Mesenchymal stem cell (in vitro differentiated cells and primary cell): ENCODE data around the gene DIRAS1.

Experiments
- DNase-seq: peaks from one replicate; pipeline ENCODE4 v3.0.0-alpha.2; 2013
- H2AFZ ChIP-seq: one replicate; pipeline ENCODE4 v1.6.1; 2013; ENCODE audit warnings: low read depth, mild to moderate bottlenecking, control low read depth, inconsistent platforms, low read length, moderate library complexity
- H2AK5ac ChIP-seq: 2 replicates; pipeline ENCODE4 v1.6.1; 2013; ENCODE audit warnings: low read length, moderate library complexity, mild to moderate bottlenecking, inconsistent platforms; ENCODE audit not compliant: severe bottlenecking
- H2BK120ac ChIP-seq: one replicate; pipeline ENCODE4 v1.6.1; 2013; ENCODE audit warnings: low read depth, mild to moderate bottlenecking, inconsistent platforms, low read length, moderate library complexity
- H2BK12ac ChIP-seq, 2 experiments: one replicate each; pipeline ENCODE4 v1.6.1; 2013; ENCODE audit warnings: inconsistent platforms in 2 of 2, low read length in 2 of 2, mild to moderate bottlenecking in 2 of 2, moderate library complexity in 2 of 2, control low read depth in 1 of 2
- H2BK15ac ChIP-seq: one replicate; pipeline ENCODE4 v1.6.1; 2013; ENCODE audit warnings: mild to moderate bottlenecking, low read depth, inconsistent platforms; ENCODE audit not compliant: poor library complexity, severe bottlenecking
- H2BK5ac ChIP-seq: 2 replicates; pipeline ENCODE4 v1.6.1; 2013; ENCODE audit warnings: low read depth, mild to moderate bottlenecking, low read length, control low read depth, inconsistent platforms; ENCODE audit not compliant: poor library complexity, severe bottlenecking
- H3K14ac ChIP-seq, 2 experiments: one replicate each; pipeline ENCODE4 v1.6.1; 2013; ENCODE audit warnings: inconsistent platforms in 2 of 2, low read length in 2 of 2, control low read depth in 1 of 2, mild to moderate bottlenecking in 1 of 2, moderate library complexity in 1 of 2
- H3K18ac ChIP-seq, 2 experiments: one replicate each; pipeline ENCODE4 v1.6.1; 2013; ENCODE audit warnings: inconsistent platforms in 2 of 2, low read length in 2 of 2, control low read depth in 1 of 2, low read depth in 1 of 2, mild to moderate bottlenecking in 1 of 2
- H3K23ac ChIP-seq, 2 experiments: one replicate each; pipeline ENCODE4 v1.6.1; 2013; ENCODE audit warnings: inconsistent platforms in 2 of 2, low read length in 2 of 2, mild to moderate bottlenecking in 2 of 2, moderate library complexity in 2 of 2, control low read depth in 1 of 2
- H3K27ac ChIP-seq: 2 replicates; pipeline ENCODE4 v1.5.1; 2013; ENCODE audit warnings: mild to moderate bottlenecking, moderate library complexity, low read length, control low read depth, inconsistent platforms; ENCODE audit not compliant: poor library complexity, severe bottlenecking
- H3K27me3 ChIP-seq, 2 experiments: 2 replicates each; pipeline versions ENCODE4 v1.6.1 to v1.7.0; 2013; ENCODE audit warnings: low read length in 2 of 2, mild to moderate bottlenecking in 2 of 2, moderate library complexity in 2 of 2, control low read depth in 1 of 2, inconsistent platforms in 1 of 2; ENCODE audit not compliant: control insufficient read depth in 1 of 2, insufficient read depth in 1 of 2
- H3K36me3 ChIP-seq, 2 experiments: 2 replicates each; pipeline versions ENCODE4 v1.6.1 to v1.7.0; 2013; ENCODE audit warnings: low read length in 2 of 2, control low read depth in 1 of 2, inconsistent platforms in 1 of 2, low read depth in 1 of 2, mild to moderate bottlenecking in 1 of 2; ENCODE audit not compliant: insufficient read depth in 2 of 2, control insufficient read depth in 1 of 2
- H3K4ac ChIP-seq, 2 experiments: one replicate each; pipeline ENCODE4 v1.6.1; 2013; ENCODE audit warnings: inconsistent platforms in 2 of 2, low read length in 2 of 2, mild to moderate bottlenecking in 2 of 2, moderate library complexity in 2 of 2, control low read depth in 1 of 2, low read depth in 1 of 2
- H3K4me1 ChIP-seq: 2 replicates; pipeline ENCODE4 v1.6.1; 2013; ENCODE audit warnings: low read depth, low read length, control low read depth; ENCODE audit not compliant: control insufficient read depth, insufficient read depth
- H3K4me2 ChIP-seq: 2 replicates; pipeline ENCODE4 v1.6.1; 2013; ENCODE audit warnings: low read length, mild to moderate bottlenecking, inconsistent platforms; ENCODE audit not compliant: poor library complexity, severe bottlenecking
- H3K4me3 ChIP-seq, 2 experiments: 2 replicates each; pipeline versions ENCODE4 v1.5.1 to v1.7.0; 2013; ENCODE audit warnings: low read length in 2 of 2, mild to moderate bottlenecking in 2 of 2, control low read depth in 1 of 2, low read depth in 1 of 2; ENCODE audit not compliant: insufficient read depth in 1 of 2
- H3K79me1 ChIP-seq: replicated peaks from 2 replicates; pipeline ENCODE4 v1.6.1; 2013; ENCODE audit warnings: mild to moderate bottlenecking, control low read depth, low read length, inconsistent platforms; ENCODE audit not compliant: poor library complexity, severe bottlenecking
- H3K9ac ChIP-seq: 2 replicates; pipeline ENCODE4 v1.7.0; 2013; ENCODE audit warnings: mild to moderate bottlenecking, low read length, moderate library complexity
- H3K9me3 ChIP-seq: 2 replicates; pipeline ENCODE4 v1.7.0; 2013; ENCODE audit warnings: mild to moderate bottlenecking, low read length; ENCODE audit not compliant: control insufficient read depth
- H4K8ac ChIP-seq: one replicate; pipeline ENCODE4 v1.6.1; 2013; ENCODE audit warnings: inconsistent platforms, mild to moderate bottlenecking, low read length, moderate library complexity
- H4K91ac ChIP-seq: one replicate; pipeline ENCODE4 v1.6.1; 2013; ENCODE audit warnings: mild to moderate bottlenecking, low read length, inconsistent platforms
- WGBS: methylation state at CpG from one replicate; pipeline ENCODE4 v1.1.7; 2013; ENCODE audit warnings: mixed read lengths; 5-methylcytosine and 5-hydroxymethylcytosine counted together

The DIRAS1 gene

GRCh38 chr19:2732883-2733282, 11.7 kb upstream of the DIRAS1 start:
- no peak for DNase-seq
- peaks cover 1 to 7% of the 10 kb centered on the region in 2 experiments for H3K27me3 ChIP-seq
- no peak overlapping the region for H4K91ac ChIP-seq
- H2AFZ ChIP-seq, result no peak overlapping the region
- H3K4ac ChIP-seq, result no peak overlapping the region
- H2BK120ac ChIP-seq, result no peak overlapping the region
- no peak overlapping the region for H3K4me2 ChIP-seq
- H3K79me1 ChIP-seq, result peaks cover 19% of the 10 kb centered on the region
- no peak overlapping the region for H4K8ac ChIP-seq
- H2AK5ac ChIP-seq, result no peak overlapping the region
- no peak overlapping the region for H3K23ac ChIP-seq
- no peak overlapping the region for H2BK12ac ChIP-seq
- no peak overlapping the region for H2BK15ac ChIP-seq
- H3K18ac ChIP-seq, result no peak overlapping the region
- peaks cover 4% of the 10 kb centered on the region for H3K9me3 ChIP-seq
- no peak overlapping the region for H3K27ac ChIP-seq
- H3K14ac ChIP-seq, result no peak overlapping the region
- no peak overlapping the region for H3K9ac ChIP-seq
- H2BK5ac ChIP-seq, result no peak overlapping the region
- H3K36me3 ChIP-seq, result peaks cover 26 to 60% of the 10 kb centered on the region in 2 experiments
- WGBS, result 96% methylated on average over 38 of the region's 38 CpGs
- no peaks in the 10 kb centered on the region for H3K4me1 ChIP-seq
- no peak overlapping the region for H3K4me3 ChIP-seq

DNA sequence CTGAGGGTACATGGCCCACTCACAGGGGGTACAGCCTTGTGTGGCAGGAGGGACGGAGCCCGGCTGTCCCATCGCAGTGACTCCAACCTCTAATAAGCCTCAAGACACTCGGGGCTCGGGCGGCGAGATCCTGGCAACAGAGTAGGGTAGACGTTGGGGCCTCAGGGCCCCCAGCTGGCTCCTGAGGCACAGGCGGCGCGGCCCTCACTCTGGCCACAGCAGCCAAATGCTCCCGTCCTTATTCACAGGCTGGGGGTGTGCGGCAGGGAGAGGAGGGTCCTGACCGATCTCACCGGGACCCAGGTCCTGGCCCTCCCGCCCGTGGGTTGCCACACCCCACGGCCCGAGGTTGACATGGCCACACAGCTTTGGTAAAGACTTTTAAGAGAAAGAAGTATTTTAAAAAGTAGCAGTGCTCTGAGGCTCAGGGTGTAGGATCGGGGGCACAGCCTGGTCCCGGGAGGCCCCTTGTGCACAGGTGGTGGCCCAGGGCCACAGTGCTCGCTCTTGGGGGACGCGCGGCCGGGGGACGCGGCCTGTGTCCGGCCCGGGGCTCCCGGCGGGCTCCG, 11.1 kb upstream of the DIRAS1 start:
- H2BK120ac ChIP-seq, result no peak overlapping the region
- H2AFZ ChIP-seq, result no peak overlapping the region
- H3K27me3 ChIP-seq, result peaks cover 8 to 10% of the 10 kb centered on the region in 2 experiments
- no peak overlapping the region for H3K4me3 ChIP-seq
- peaks cover 4% of the 10 kb centered on the region for H3K9me3 ChIP-seq
- H2BK12ac ChIP-seq, result no peak overlapping the region
- 93% methylated on average over 33 of the region's 33 CpGs for WGBS
- no peaks in the 10 kb centered on the region for H3K4me1 ChIP-seq
- DNase-seq, result no peak
- peaks cover 26 to 59% of the 10 kb centered on the region in 2 experiments for H3K36me3 ChIP-seq
- H3K4ac ChIP-seq, result no peak overlapping the region
- no peak overlapping the region for H4K91ac ChIP-seq
- H3K18ac ChIP-seq, result no peak overlapping the region
- no peak overlapping the region for H3K14ac ChIP-seq
- H3K23ac ChIP-seq, result no peak overlapping the region
- no peak overlapping the region for H2BK15ac ChIP-seq
- no peak overlapping the region for H2BK5ac ChIP-seq
- peaks cover 19% of the 10 kb centered on the region for H3K79me1 ChIP-seq
- H4K8ac ChIP-seq, result no peak overlapping the region
- H3K27ac ChIP-seq, result no peak overlapping the region
- H2AK5ac ChIP-seq, result no peak overlapping the region
- no peak overlapping the region for H3K4me2 ChIP-seq
- H3K9ac ChIP-seq, result no peak overlapping the region

DNA sequence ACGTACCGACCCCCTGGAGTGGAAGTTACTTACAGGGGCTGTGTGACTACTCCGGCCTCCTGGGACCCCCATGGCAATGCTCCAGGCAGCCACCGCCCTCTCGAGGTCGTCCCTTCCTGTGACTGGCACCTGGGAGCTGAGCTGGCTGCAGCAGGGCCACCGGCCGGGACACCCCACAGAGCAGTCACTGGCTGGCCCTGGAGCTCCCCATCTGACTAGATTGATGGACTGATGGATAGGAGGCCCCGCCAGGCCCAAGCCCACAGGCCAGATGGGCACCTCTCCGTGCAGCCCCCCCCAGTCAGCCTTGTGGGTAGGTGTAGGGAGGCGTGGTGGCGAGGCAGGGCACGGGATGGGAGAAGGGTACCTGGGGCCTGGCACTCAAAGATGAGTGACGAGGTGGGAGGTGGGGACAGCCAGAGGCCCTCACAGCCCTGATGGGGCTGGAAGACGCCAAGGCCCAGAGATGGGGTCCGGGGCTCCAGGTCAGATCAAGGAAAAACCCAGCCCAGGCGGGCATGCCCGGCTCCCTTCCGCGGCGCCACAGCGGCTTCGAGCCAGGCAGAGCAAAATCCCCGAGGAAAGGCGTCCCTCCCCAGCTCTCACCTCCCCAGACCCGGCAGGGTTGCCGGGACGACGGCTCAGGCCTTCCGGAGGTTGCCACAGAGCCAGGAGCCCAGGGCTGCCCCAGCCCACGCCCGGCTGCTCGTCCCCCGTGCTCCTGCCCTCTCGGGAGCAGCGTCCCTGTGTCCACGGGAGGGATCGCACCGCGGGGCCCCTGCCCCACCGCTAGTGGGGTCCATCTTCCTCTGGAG, 10.2 kb upstream of the DIRAS1 start:
- no peak overlapping the region for H3K4me2 ChIP-seq
- H3K14ac ChIP-seq, result no peak overlapping the region
- no peak overlapping the region for H3K4me3 ChIP-seq
- no peak overlapping the region for H4K8ac ChIP-seq
- H2BK12ac ChIP-seq, result no peak overlapping the region
- H4K91ac ChIP-seq, result no peak overlapping the region
- H3K4me1 ChIP-seq, result no peaks in the 10 kb centered on the region
- 94% methylated on average over 41 of the region's 41 CpGs for WGBS
- no peak for DNase-seq
- H2BK120ac ChIP-seq, result no peak overlapping the region
- H3K27ac ChIP-seq, result no peak overlapping the region
- H3K27me3 ChIP-seq, result peaks cover 16 to 17% of the 10 kb centered on the region in 2 experiments
- no peak overlapping the region for H2AFZ ChIP-seq
- no peak overlapping the region for H3K4ac ChIP-seq
- peaks cover 3% of the 10 kb centered on the region for H3K9me3 ChIP-seq
- no peak overlapping the region for H3K9ac ChIP-seq
- peaks cover 19 to 51% of the 10 kb centered on the region in 2 experiments for H3K36me3 ChIP-seq
- H2BK5ac ChIP-seq, result no peak overlapping the region
- H3K79me1 ChIP-seq, result peaks cover 12% of the 10 kb centered on the region
- H3K23ac ChIP-seq, result no peak overlapping the region
- H2BK15ac ChIP-seq, result peak overlapping the region; percentile 27
- no peak overlapping the region for H2AK5ac ChIP-seq
- no peak overlapping the region for H3K18ac ChIP-seq

DNA sequence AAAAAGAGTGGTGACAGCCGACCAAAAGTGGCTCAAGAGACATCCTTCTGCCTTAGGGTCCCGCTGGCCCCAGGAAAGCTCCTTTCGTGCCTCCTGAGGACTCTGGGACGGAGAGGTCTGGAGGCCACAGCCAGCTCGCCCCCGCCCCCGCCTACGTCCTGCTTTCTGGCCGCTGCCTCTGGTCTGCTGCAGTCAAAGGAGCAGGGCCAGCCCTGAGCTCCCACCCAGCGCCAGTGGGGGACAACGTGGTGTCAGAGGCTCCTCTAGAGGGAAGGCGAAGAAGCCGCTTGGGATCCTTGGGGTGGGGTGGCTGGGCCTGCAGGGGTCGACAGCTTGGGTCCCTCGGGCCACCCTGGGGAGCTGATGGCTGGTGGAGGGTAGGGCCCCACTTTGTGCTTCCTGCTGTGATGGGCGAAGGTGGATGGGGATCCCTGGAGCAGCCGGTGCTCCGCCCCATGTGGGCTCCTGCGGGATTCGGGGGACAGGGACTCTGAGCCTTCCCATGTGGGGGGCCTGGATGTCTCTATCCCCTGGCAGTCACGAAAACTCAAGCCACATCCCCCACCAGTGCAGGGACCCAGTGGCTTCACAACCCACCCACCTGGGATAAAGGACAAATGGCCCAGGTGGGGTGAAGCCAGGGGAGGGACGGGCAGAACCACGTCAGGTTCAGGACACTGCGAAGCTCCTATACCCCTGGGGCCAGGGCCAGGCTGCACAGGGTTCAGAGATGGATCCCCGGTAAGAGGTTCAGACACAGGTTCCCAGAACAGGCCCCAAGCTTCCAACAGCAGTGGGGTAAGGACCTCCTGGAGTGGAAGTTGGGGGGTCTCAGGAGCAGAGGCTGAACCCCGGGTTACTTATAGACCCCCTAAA, 9.0 kb upstream of the DIRAS1 start:
- Histone ChIP-seq H2BK12ac (no peak overlapping the region), H3K27me3 (peaks cover 20 to 22% of the 10 kb centered on the region in 2 experiments), H3K27ac (no peak overlapping the region), H2AFZ (no peak overlapping the region), H2BK120ac (no peak overlapping the region), H4K8ac (no peak overlapping the region), H3K14ac (no peak overlapping the region), H3K4ac (no peak overlapping the region), H3K9ac (no peak overlapping the region), H2BK15ac (no peak overlapping the region), H3K79me1 (peaks cover under 1% of the 10 kb centered on the region), H4K91ac (no peak overlapping the region), H2AK5ac (no peak overlapping the region), H3K18ac (no peak overlapping the region), H3K4me1 (no peaks in the 10 kb centered on the region), H3K4me2 (no peak overlapping the region), H3K9me3 (no peaks in the 10 kb centered on the region), H3K4me3 (no peak overlapping the region), H3K23ac (no peak overlapping the region), H3K36me3 (peaks cover 7 to 39% of the 10 kb centered on the region in 2 experiments), H2BK5ac (no peak overlapping the region)
- WGBS, result 88% methylated on average over 26 of the region's 26 CpGs
- no peak for DNase-seq
